DMS153 (cell line): ENCODE measurements around the gene UQCR11.

Experiments used
- DNase-seq: peaks from one replicate; lab custom pipeline; 2025; lab: John Stamatoyannopoulos, UW

The UQCR11 gene

DNA sequence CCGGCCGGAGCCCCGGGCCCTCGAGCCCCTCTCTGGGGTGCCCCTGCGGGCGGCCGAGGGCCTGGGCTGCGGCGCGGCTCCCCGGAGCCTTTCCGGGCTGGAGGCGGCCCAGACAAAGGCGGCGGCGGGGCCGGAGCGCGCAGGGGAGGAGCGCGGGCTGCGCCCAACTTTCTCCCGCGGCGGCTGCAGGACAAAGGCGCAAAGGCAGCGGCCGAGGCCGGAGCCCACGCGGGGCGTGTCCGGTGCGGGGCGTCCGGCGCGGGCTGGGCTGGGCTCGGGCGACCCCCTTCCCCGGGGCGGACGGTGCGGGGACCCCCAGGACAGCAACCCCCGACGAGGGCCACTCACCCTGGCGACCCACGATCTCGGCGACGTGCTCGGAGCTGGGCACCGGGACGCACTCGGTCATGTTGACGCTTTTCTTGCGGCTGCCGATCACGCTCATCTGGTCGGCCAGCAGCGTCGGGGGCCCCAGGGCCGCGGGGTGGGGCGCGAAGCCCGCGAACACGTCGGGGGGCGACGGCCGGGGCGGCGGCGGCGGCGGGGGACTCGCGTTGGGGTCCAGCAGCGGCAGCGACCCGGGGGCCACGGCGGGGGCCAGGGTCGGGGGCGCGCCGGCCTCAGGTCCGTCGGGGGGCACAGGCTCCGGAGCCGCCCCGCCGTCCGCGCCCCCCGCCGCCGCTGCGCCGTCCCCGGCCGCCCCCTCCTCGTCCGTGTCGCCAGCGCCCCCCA lies 38.0 kb downstream of the UQCR11 start:
- no peak for DNase-seq

DNA sequence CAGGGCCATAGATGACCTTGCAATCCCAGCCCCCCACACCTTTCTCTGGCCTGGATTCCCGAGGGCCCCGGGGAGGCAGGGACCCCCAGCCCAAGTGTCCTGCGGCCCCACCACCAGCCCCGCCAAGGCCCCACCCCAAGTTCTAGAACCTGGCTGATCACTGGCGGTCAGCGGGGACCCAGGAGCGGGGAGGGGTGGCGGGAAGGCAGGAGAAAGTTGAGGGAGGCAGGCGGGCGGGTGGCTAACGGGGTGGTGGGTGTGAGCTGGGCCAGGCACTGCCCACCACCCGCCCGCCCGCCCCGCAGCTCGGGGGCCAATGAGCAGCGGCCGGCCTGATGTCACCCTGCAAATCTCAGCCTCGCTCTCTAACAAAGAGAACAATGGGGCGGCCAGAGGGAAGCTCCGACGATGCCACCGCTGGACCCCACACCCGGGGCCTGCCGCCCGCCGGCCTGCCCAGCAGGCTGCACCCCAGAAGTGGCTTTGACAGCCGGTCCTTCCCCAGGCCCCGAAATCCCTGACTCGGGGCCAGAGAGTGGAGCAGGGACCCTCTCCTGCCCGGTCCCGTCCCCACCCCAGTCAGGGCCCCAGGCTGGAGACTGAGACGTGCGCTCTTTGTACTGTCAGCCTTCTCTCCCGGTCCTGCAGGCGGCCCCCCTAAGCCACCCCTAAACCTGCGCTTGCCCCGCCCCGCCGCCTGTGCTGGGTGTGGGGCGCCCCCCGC lies 38.7 kb downstream of the UQCR11 start:
- no peak for DNase-seq

DNA sequence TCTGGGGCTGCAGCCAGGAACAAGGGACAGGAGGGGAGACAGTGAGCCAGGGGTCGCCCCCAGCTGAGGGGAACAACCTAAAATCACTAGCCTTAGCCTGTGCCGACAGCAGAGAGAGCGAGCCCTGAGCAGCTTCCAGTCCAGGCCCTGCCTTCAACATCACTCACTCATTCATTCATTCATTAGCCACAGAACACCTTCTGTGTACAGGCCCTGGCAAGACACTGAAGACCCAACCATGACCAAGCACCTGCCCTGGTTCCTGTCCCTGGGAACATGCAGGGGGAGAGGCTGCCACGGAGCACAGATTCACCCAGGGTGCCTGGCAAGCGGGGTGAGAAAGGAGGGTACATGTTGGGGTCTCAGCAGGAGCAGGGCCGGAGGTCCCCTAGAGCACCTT lies 42.0 kb downstream of the UQCR11 start:
- no peak for DNase-seq

DNA sequence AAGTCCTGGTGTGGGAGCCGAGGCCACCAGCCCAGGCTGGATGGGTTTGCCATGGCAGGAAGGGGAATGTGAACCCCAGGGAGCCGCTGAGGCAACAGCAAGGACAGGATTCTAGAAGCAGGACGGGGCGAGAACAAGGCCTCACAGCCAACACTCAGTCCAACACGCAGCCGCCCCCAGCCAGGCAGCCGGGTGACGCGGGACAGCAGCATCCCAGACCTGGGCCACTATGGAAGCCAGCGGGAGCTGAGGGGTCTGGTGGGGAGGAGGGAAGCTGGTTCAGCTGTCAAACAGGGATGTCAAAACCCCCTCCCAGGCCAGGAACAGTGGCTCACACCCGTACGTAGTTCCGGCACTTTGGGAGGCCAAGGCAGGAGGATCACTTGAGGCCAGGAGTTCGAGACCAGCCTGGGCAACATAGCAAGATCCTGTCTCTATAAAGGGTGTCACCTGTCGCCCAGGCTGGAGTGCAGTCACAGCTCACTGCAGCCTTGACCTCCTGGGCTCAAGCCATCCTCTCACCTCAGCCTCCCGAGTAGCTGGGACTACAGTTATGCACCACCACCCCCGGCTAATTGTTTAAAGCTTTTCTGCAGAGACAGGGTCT lies 43.9 kb downstream of the UQCR11 start:
- DNase-seq, result no peak

DNA sequence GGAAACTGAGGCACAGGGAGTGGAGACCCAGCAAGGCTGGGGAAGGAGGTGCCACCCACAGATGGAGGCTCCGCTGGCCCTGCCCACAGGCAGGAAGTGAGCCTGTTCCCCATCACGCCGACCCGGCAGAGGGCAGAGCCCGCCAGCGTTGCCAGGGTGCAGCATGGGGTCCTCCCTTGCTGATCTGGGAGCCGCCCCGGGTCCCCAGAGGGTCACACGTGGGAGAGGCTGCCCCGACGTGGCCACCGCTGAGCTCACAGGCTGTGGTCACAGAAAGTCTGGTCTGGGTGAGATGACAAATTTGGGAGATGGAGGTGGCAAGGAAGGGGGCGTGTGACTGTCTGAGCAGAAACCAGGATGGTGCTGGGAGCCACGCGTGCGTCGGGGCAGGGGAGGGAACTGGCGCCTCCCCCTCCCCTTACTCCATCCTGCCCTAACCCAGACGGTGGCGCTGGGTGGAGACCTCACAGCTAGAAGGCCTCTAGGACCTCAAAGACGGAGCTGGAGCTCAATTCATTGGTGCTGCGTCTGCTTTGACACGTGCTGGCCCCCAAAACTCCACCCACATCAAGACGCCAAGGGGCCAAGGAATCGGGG lies 44.9 kb downstream of the UQCR11 start:
- DNase-seq, result no peak

DNA sequence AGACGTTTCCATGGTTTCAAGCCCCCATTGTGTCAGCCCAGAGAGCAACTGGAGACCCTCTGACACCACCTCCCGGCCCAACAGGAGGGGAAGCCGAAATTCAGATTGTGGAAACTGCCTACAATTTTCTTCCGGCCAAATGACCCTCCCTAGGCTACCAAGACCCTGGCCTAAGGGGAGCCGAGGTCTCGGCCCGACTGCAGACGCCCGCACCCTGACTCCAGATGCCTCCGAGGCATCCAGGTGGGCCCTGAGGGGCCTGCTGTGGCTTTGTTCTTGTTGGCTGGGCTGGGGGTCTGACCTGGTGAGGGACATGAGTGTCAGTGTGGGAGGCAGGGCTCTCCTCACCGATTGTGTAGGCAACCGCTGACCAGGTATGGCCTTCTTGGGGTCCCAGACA lies 46.7 kb downstream of the UQCR11 start:
- no peak for DNase-seq

DNA sequence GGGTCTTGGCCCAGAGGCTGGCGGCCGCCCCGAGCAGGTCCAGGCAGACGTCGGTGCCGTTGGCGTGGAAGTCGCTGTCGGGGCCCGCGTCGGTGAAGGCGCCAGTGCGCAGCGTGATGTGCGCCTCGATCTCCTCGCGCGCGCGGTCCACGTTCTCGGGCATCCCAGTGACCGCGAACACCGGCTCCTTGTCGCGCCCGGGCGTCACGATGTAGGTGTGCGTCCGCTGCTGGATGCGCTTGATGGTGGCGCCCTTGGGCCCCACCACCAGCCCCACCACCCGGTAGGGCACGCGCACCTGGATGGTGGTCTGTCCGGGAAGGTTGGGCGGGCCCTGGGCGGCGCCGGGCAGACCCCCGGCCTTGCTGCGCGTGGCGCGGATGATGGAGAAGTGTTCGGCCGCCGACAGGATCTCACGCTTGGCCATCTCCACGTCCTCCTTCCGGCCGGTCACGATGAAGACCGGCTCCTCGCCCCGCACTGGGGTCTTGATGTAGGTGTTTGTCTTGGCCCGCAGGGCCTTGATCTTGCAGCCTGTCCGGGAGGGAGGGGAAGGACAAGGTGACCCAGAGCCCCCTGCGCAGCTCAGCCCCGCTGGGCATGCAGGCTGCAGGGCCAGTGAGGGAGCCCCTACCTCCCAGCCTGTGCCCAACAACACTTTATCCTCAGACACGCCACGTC lies 48.7 kb downstream of the UQCR11 start:
- no peak for DNase-seq

DNA sequence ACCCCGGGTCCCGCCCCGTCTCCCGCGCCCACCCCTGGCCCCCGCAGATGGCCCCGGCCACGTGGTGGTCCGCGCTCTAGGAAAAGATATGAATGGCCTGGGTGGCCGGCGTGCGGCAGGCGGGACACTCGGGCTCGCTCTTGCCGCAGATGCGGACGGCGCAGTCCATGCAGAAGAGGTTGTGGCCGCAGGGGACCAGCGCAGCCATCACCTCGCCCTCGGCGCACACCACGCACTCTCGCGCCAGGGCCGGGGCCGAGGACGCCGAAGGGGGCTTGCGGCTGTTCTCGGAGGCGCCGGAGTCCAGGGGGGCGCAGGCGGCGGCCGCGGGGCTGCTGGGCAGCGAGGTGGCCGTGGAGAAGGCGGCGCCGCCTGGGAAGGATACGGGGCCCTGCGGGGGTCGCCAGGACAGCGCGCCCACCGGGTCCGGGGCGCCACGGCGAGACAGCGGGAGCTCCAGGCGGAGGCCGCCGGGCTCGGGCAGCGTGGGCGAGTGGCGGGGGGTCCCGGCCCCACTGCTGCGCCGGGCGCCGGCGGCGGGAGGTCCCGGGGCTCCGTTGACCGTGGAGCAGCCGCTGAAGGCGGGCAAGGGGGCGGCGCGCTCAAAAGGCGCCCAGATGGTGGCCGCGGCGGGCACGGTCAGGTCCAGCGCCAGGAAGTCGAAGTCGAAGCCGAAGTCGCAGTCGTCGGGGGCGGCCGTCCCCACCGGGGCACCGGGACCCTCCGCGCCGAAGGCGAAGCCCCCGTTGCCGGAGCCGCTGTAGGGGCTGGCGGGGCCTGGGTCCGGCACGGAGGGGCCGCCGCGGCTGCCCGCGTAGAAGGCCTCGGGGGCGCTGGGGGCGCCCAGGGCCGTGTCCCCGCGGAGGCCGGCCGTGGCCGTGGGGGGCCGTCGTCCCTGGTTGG lies 49.5 kb downstream of the UQCR11 start:
- DNase-seq, result no peak

DNA sequence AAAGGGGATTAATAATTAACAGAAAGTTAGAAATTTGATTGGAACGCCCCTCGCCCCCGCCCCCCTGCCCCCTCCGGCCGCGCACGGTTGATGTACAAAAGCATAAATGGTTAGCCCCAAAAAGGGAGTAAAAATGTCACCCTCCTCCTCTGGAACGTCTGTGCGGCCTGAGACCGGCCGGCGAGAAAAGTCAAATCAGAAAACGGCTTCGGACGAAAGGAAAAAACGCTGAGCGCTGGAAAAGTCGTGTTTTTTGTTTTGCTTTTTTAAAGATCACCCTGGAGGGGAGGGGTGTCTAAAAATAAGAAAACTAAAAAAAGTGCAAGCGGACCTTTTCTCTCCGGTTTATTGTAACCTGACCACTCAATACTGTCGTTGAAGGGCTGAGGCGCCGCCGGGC lies 50.3 kb downstream of the UQCR11 start:
- no peak for DNase-seq

DNA sequence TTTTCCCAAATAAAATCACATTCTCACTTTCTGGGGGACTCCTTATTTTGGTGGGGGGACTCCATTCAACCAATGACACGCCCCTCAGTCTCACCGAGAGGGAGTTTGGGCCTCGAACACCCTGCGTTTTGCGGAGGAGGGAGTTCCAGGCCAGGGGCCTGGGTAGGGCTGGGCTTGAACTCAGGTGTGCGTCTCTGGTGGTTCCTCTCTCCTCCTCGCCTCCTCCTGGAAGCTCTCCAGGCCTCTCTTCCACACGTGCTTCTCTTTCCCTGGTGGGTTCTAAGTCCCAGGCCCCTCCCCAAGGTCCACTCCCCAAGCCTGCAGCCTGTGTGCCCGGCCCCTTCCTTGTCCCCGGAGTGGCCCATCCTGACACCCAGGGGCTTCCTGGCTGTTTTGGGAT lies 51.8 kb downstream of the UQCR11 start:
- no peak for DNase-seq

DNA sequence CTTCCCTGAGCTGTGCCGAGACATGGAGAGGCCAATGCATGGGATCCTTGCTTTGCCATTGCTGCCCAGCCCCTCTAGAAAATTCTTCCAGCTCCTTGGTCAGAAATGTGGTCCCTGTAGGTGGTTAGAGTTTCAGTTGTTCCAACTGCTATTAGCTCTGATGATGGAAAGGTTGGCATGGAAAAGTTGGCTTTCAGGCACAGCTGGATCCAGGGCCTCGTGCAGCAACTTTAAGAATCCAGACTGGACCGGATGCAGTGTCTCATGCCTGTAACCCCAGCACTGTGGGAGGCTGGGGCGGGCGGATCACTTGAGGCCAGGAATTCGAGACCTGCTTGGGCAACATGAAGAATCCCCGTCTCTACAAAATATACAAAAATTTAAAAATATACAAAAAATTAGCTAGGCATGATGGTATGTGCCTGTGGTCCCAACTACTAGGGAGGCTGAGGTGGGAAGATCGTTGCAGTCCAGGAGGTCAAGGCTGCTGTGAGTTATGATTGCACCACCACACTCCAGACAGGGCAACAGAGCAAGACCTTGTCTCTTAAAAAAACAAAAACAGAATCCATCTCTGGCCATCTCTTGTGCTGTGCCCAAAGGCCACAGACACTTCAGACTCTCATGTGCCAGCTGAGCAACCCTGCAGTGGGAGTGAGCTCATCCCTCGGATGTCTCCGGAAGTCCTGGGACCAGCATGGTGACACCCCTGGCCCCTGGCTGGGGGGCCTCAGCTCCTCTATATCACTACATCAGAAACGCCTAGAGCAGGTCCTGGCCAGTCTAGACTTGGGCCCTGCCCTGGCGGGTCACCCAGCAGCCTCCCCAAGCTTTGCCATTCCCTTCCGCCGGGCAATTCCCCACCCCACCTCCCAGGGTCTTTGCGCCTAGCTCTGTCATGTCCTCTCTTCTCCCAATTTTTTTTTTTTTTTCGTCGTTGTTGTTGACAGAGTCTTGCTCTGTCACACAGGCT lies 53.9 kb downstream of the UQCR11 start:
- DNase-seq, result no peak

DNA sequence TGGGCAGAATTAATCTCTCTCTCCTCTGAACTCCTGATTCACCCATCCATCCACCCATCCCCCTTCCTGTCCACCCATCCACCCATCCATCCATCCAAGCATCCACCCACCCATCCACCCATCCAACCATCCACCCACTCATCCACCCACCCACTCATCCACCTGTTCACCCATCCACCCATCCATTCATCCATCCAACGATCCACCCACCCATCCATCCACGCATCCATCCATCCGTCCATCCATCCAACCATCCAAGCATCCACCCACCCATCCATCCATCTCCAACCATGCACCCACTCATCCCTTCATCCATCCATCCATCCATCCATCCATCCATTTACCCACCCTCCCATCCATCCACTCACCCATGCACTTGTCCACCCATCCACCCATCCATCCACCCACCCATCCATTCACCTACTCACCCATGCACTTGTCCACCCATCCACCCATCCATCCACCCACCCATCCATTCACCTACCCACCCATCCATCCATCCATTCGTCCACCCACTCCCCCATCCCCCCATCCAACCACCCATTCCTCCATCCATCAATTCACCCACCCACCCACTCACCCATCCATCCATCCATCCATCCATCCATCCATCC lies 55.8 kb downstream of the UQCR11 start:
- no peak for DNase-seq
